Measurements from ENCODE around the gene CDK14.

CDK14 gene

GRCh38 chr7:90736968-90737939 lies 141.1 kb downstream of the CDK14 start:
- TF ChIP-seq CTCF (IDR thresholded peaks at IDR 0.05), result no peak

- TF ChIP-seq CTCF (IDR thresholded peaks at IDR 0.05), result no peak
Observed at GRCh38 chr7:90738249-90738648, 142.1 kb downstream of the CDK14 start.

- no peak for TF ChIP-seq CTCF (IDR thresholded peaks at IDR 0.05)
Observed at GRCh38 chr7:90739716-90740115, 143.6 kb downstream of the CDK14 start.

GRCh38 chr7:90740386-90740785 lies 144.3 kb downstream of the CDK14 start:
- no peak for TF ChIP-seq CTCF (IDR thresholded peaks at IDR 0.05)

- TF ChIP-seq CTCF (IDR thresholded peaks at IDR 0.05), result no peak
Observed at GRCh38 chr7:90743626-90744025, 147.5 kb downstream of the CDK14 start.

- TF ChIP-seq CTCF (IDR thresholded peaks at IDR 0.05), result no peak
Observed at GRCh38 chr7:90747516-90747915, 151.4 kb downstream of the CDK14 start.

GRCh38 chr7:90749262-90749661 lies 153.1 kb downstream of the CDK14 start:
- TF ChIP-seq CTCF (IDR thresholded peaks at IDR 0.05), result no peak

Measured in LNCAP (cell line).